HepG2 (cell line): Measurements from ENCODE around the gene MLLT10. TPM values are rescaled to one million over a fixed set of nuclear protein-coding genes. Genes with fewer than 3 reads are reported as not detected.

Experiments
- CBX5 ChIP-seq: sonication (generic); formaldehyde crosslinking; IDR thresholded peaks from 2 replicates; pipeline ENCODE4 v1.4.0; 2020; ENCODE audit warnings: missing genetic modification reagents, borderline replicate concordance
- E2F2 ChIP-seq: sonication (generic); formaldehyde crosslinking; IDR thresholded peaks from 2 replicates; pipeline ENCODE4 v1.4.0; 2020; ENCODE audit warnings: missing genetic modification reagents, borderline replicate concordance
- HIVEP1 ChIP-seq: sonication (generic); formaldehyde crosslinking; IDR thresholded peaks from 2 replicates; pipeline ENCODE4 v1.4.0; 2020; ENCODE audit warnings: mild to moderate bottlenecking, missing genetic modification reagents
- KLF16 ChIP-seq, 2 experiments: sonication (generic) in 1 of 2; formaldehyde crosslinking in 1 of 2; IDR thresholded peaks; 2 replicates each; pipeline versions ENCODE4 v1.6.1 to v1.8.0; 2016 to 2023; ENCODE audit warnings: missing genetic modification reagents in 2 of 2, missing compliant biosample characterization in 1 of 2
- MEIS1 ChIP-seq: sonication (generic); formaldehyde crosslinking; IDR thresholded peaks from 2 replicates; pipeline ENCODE4 v1.9.0; 2021; ENCODE audit warnings: mild to moderate bottlenecking, missing genetic modification reagents, moderate library complexity, borderline replicate concordance
- NFIB ChIP-seq: sonication (generic); formaldehyde crosslinking; IDR thresholded peaks from 2 replicates; pipeline ENCODE4 v1.9.0; 2021; ENCODE audit warnings: missing genetic modification reagents, mild to moderate bottlenecking, borderline replicate concordance
- PTBP1 ChIP-seq: fragments of 200-400 bp; formaldehyde crosslinking; IDR thresholded peaks from 2 replicates; pipeline ENCODE4 v1.6.1; 2018; ENCODE audit warnings: low read length, low read depth; ENCODE audit not compliant: poor library complexity, severe bottlenecking
- TBL1XR1 ChIP-seq: fragments of 150-350 bp; IDR thresholded peaks from 2 replicates; pipeline ENCODE4 v1.6.1; 2014; ENCODE audit warnings: borderline replicate concordance, low read length; ENCODE audit not compliant: partially characterized antibody
- TFDP1 ChIP-seq: IDR thresholded peaks from 2 replicates; pipeline ENCODE4 v1.6.1; 2016; ENCODE audit warnings: missing compliant biosample characterization, missing genetic modification reagents, borderline replicate concordance
- TFE3 ChIP-seq: IDR thresholded peaks from 2 replicates; pipeline ENCODE4 v1.6.1; 2016
- ZBTB20 ChIP-seq: sonication (generic); formaldehyde crosslinking; IDR thresholded peaks from 2 replicates; pipeline ENCODE4 v1.8.1; 2023; ENCODE audit warnings: missing genetic modification reagents, low read depth, mild to moderate bottlenecking, borderline replicate concordance
- ZBTB7B ChIP-seq: sonication (generic); formaldehyde crosslinking; IDR thresholded peaks from 2 replicates; pipeline ENCODE4 v1.4.0; 2020; ENCODE audit warnings: missing genetic modification reagents
- ZKSCAN5 ChIP-seq: sonication (generic); formaldehyde crosslinking; IDR thresholded peaks from 2 replicates; pipeline ENCODE4 v1.5.1; 2020; ENCODE audit warnings: mild to moderate bottlenecking, missing genetic modification reagents
- ZNF160 ChIP-seq: sonication (generic); formaldehyde crosslinking; IDR thresholded peaks from 2 replicates; pipeline ENCODE4 v1.8.0; 2022; ENCODE audit warnings: mild to moderate bottlenecking, inconsistent platforms, missing genetic modification reagents
- ZNF343 ChIP-seq: sonication (generic); formaldehyde crosslinking; IDR thresholded peaks from 2 replicates; pipeline ENCODE4 v1.4.0; 2020; ENCODE audit warnings: mild to moderate bottlenecking, missing genetic modification reagents
- ZNF446 ChIP-seq: sonication (generic); formaldehyde crosslinking; IDR thresholded peaks from 2 replicates; pipeline ENCODE4 v1.5.0; 2020; ENCODE audit warnings: mild to moderate bottlenecking, missing genetic modification reagents
- polyA plus RNA-seq, 8 experiments: library from polyadenylated mRNA; depleted of rRNA in 3 of 8; stranded (reverse) in 7 of 8; unstranded in 1 of 8; fragments of >200 nt; fragmentation: Illumina TruSeq in 4 of 8; extraction: Trizol in 4 of 8; gene quantifications; 2 replicates each; pipeline versions ENCODE4 v1.2.1 to v1.2.3, GENCODE V29; 2011 to 2016; ENCODE audit warnings: low read depth in 4 of 8, missing spikeins in 1 of 8, mixed read lengths in 1 of 8; ENCODE audit not compliant: insufficient read depth in 1 of 8
- total RNA-seq, 5 experiments: library from RNA; depleted of rRNA; stranded (reverse); fragments of >200 nt; fragmentation: Illumina TruSeq; extraction: Trizol; gene quantifications; 2 replicates each; pipeline ENCODE4 v1.2.3, GENCODE V29; 2016; ENCODE audit warnings: low read depth in 1 of 5
- TF ChIP-seq, protein P1 (sequence below): sonication (generic); formaldehyde crosslinking; IDR thresholded peaks from 2 replicates; pipeline ENCODE4 v1.5.1; 2020; ENCODE audit warnings: mild to moderate bottlenecking, missing genetic modification reagents, moderate library complexity
- TF ChIP-seq, protein P2 (sequence below): sonication (generic); formaldehyde crosslinking; IDR thresholded peaks from 2 replicates; pipeline ENCODE4 v1.5.0; 2020; ENCODE audit warnings: missing genetic modification reagents

The MLLT10 gene
- total and polyA plus RNA-seq, 2 of the 13 experiments (the other 11 are each of a cell fraction or from before 2014, with no cell fraction given): 51.3 to 84.1 TPM

- TF ChIP-seq MEIS1 (CRISPR knock-in tag) (0 out of 2 replicates have a peak, but pooled peaks have one; percentile 28), E2F2 (CRISPR knock-in tag) (no peak), KLF16 (CRISPR knock-in tag; IDR thresholded peaks at IDR 0.05) (0 out of 4 replicates have a peak, but pooled peaks of 1 of the 2 experiments have one; percentile 46), ZNF343 (CRISPR knock-in tag) (0 out of 2 replicates have a peak, but pooled peaks have one; percentile 52), ZNF446 (CRISPR knock-in tag) (peak; percentile 36; the same call in 1 of the 2 replicates), ZNF160 (CRISPR knock-in tag) (no peak), PTBP1 (peak; percentile 72), ZBTB20 (CRISPR knock-in tag) (no peak), TFE3 (CRISPR knock-in tag) (peak; percentile 26; the same call in 1 of the 2 replicates), TBL1XR1 (no peak), ZKSCAN5 (CRISPR knock-in tag) (no peak), NFIB (CRISPR knock-in tag) (no peak), TFDP1 (0 out of 2 replicates have a peak, but pooled peaks have one; percentile 20), ZBTB7B (CRISPR knock-in tag) (peak; percentile 25; the same call in 1 of the 2 replicates), HIVEP1 (CRISPR knock-in tag) (peak; percentile 71; the same call in 1 of the 2 replicates), CBX5 (CRISPR knock-in tag) (no peak)
- TF ChIP-seq, protein P1, sequence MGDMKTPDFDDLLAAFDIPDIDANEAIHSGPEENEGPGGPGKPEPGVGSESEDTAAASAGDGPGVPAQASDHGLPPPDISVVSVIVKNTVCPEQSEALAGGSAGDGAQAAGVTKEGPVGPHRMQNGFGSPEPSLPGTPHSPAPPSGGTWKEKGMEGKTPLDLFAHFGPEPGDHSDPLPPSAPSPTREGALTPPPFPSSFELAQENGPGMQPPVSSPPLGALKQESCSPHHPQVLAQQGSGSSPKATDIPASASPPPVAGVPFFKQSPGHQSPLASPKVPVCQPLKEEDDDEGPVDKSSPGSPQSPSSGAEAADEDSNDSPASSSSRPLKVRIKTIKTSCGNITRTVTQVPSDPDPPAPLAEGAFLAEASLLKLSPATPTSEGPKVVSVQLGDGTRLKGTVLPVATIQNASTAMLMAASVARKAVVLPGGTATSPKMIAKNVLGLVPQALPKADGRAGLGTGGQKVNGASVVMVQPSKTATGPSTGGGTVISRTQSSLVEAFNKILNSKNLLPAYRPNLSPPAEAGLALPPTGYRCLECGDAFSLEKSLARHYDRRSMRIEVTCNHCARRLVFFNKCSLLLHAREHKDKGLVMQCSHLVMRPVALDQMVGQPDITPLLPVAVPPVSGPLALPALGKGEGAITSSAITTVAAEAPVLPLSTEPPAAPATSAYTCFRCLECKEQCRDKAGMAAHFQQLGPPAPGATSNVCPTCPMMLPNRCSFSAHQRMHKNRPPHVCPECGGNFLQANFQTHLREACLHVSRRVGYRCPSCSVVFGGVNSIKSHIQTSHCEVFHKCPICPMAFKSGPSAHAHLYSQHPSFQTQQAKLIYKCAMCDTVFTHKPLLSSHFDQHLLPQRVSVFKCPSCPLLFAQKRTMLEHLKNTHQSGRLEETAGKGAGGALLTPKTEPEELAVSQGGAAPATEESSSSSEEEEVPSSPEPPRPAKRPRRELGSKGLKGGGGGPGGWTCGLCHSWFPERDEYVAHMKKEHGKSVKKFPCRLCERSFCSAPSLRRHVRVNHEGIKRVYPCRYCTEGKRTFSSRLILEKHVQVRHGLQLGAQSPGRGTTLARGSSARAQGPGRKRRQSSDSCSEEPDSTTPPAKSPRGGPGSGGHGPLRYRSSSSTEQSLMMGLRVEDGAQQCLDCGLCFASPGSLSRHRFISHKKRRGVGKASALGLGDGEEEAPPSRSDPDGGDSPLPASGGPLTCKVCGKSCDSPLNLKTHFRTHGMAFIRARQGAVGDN (CRISPR knock-in tag): peak; percentile 81
- TF ChIP-seq, protein P2, sequence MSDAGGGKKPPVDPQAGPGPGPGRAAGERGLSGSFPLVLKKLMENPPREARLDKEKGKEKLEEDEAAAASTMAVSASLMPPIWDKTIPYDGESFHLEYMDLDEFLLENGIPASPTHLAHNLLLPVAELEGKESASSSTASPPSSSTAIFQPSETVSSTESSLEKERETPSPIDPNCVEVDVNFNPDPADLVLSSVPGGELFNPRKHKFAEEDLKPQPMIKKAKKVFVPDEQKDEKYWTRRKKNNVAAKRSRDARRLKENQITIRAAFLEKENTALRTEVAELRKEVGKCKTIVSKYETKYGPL (CRISPR knock-in tag): no peak
Observed at GRCh38 chr10:21534604-21535493, 817 bp downstream of the MLLT10 start (continued).
